ENCODE results near the gene FFAR2. TPM values are rescaled to one million over a fixed set of nuclear protein-coding genes. Genes with fewer than 3 reads are reported as not detected.

The FFAR2 gene
- total RNA-seq, 2 donors from 2014 or later = not detected

- no peaks in the 10 kb centered on the region for H3K27me3 Mint-ChIP-seq
- peak overlapping the region; percentile 81 for H3K27ac Mint-ChIP-seq
- H3K4me1 Mint-ChIP-seq = peaks cover 19% of the 10 kb centered on the region
- H3K36me3 Mint-ChIP-seq (ENCODE audit: low read depth) = no peaks in the 10 kb centered on the region
- peak overlapping the region; percentile 47 for H3K4me3 Mint-ChIP-seq
- peaks cover 7% of the 10 kb centered on the region for H3K9me3 Mint-ChIP-seq
- ATAC-seq (replicated peaks) = no peak
These were observed 12.2 kb upstream of the FFAR2 start for GRCh38 chr19:35435896-35436295.

GRCh38 chr19:35436477-35437405 is 11.3 kb upstream of the FFAR2 start:
- H3K4me3 Mint-ChIP-seq = peak overlapping the region; percentile 47
- no peaks in the 10 kb centered on the region for H3K36me3 Mint-ChIP-seq (ENCODE audit: low read depth)
- peaks cover 2% of the 10 kb centered on the region for H3K9me3 Mint-ChIP-seq
- peak overlapping the region; percentile 81 for H3K27ac Mint-ChIP-seq
- peak; percentile 98 for ATAC-seq (replicated peaks)
- H3K4me1 Mint-ChIP-seq = peaks cover 13% of the 10 kb centered on the region
- H3K27me3 Mint-ChIP-seq = no peaks in the 10 kb centered on the region

- H3K27ac Mint-ChIP-seq = no peak overlapping the region
- no peak overlapping the region for H3K4me3 Mint-ChIP-seq
- no peak for ATAC-seq (replicated peaks)
- H3K36me3 Mint-ChIP-seq (ENCODE audit: low read depth) = no peaks in the 10 kb centered on the region
- H3K4me1 Mint-ChIP-seq = peaks cover 11% of the 10 kb centered on the region
- no peaks in the 10 kb centered on the region for H3K9me3 Mint-ChIP-seq
- H3K27me3 Mint-ChIP-seq = no peaks in the 10 kb centered on the region
These were observed 10.6 kb upstream of the FFAR2 start for GRCh38 chr19:35437406-35437951.

GRCh38 chr19:35438096-35438495 is 10.0 kb upstream of the FFAR2 start:
- H3K9me3 Mint-ChIP-seq = no peaks in the 10 kb centered on the region
- no peak overlapping the region for H3K4me3 Mint-ChIP-seq
- no peak for ATAC-seq (replicated peaks)
- H3K27me3 Mint-ChIP-seq = no peaks in the 10 kb centered on the region
- H3K36me3 Mint-ChIP-seq (ENCODE audit: low read depth) = no peaks in the 10 kb centered on the region
- no peak overlapping the region for H3K27ac Mint-ChIP-seq
- peaks cover 11% of the 10 kb centered on the region for H3K4me1 Mint-ChIP-seq

- Mint-ChIP-seq H3K4me1 (peaks cover 11% of the 10 kb centered on the region), H3K36me3 (ENCODE audit: low read depth) (no peaks in the 10 kb centered on the region), H3K9me3 (no peaks in the 10 kb centered on the region), H3K27ac (no peak overlapping the region), H3K27me3 (no peaks in the 10 kb centered on the region), H3K4me3 (no peak overlapping the region)
- ATAC-seq (replicated peaks) = no peak
These were observed 9.5 kb upstream of the FFAR2 start for GRCh38 chr19:35438527-35438926.

GRCh38 chr19:35439921-35440320 is 8.1 kb upstream of the FFAR2 start:
- Mint-ChIP-seq H3K4me3 (no peak overlapping the region), H3K27me3 (no peaks in the 10 kb centered on the region), H3K4me1 (peaks cover 15% of the 10 kb centered on the region), H3K9me3 (no peaks in the 10 kb centered on the region), H3K36me3 (ENCODE audit: low read depth) (no peaks in the 10 kb centered on the region), H3K27ac (no peak overlapping the region)
- ATAC-seq (replicated peaks) = no peak

- no peak overlapping the region for H3K4me3 Mint-ChIP-seq
- H3K27me3 Mint-ChIP-seq = no peaks in the 10 kb centered on the region
- H3K36me3 Mint-ChIP-seq (ENCODE audit: low read depth) = no peaks in the 10 kb centered on the region
- H3K9me3 Mint-ChIP-seq = no peaks in the 10 kb centered on the region
- no peak overlapping the region for H3K27ac Mint-ChIP-seq
- no peak for ATAC-seq (replicated peaks)
- H3K4me1 Mint-ChIP-seq = peaks cover 18% of the 10 kb centered on the region
These were observed 6.0 kb upstream of the FFAR2 start for GRCh38 chr19:35442091-35442490.

GRCh38 chr19:35444735-35445134 is 3.3 kb upstream of the FFAR2 start:
- ATAC-seq (replicated peaks) = no peak
- Mint-ChIP-seq H3K4me3 (no peak overlapping the region), H3K4me1 (peaks cover 19% of the 10 kb centered on the region), H3K9me3 (no peaks in the 10 kb centered on the region), H3K36me3 (ENCODE audit: low read depth) (no peaks in the 10 kb centered on the region), H3K27me3 (peaks cover 7% of the 10 kb centered on the region), H3K27ac (no peak overlapping the region)

- H3K4me1 Mint-ChIP-seq = peaks cover 28% of the 10 kb centered on the region
- H3K9me3 Mint-ChIP-seq = no peaks in the 10 kb centered on the region
- peak overlapping the region; percentile 40 for H3K4me3 Mint-ChIP-seq
- peaks cover 7% of the 10 kb centered on the region for H3K27me3 Mint-ChIP-seq
- peak; percentile 87 for ATAC-seq (replicated peaks)
- H3K36me3 Mint-ChIP-seq (ENCODE audit: low read depth) = no peaks in the 10 kb centered on the region
- peak overlapping the region; percentile 82 for H3K27ac Mint-ChIP-seq
These were observed 2.0 kb upstream of the FFAR2 start for GRCh38 chr19:35445826-35446593.

- ATAC-seq (replicated peaks) = no peak
- Mint-ChIP-seq H3K9me3 (no peaks in the 10 kb centered on the region), H3K27me3 (peaks cover 7% of the 10 kb centered on the region), H3K4me3 (no peak overlapping the region), H3K27ac (no peak overlapping the region), H3K36me3 (ENCODE audit: low read depth) (no peaks in the 10 kb centered on the region), H3K4me1 (peaks cover 47% of the 10 kb centered on the region)
These were observed 1.4 kb downstream of the FFAR2 start for GRCh38 chr19:35449359-35450043.

- H3K4me1 Mint-ChIP-seq = peaks cover 37% of the 10 kb centered on the region
- H3K4me3 Mint-ChIP-seq = peak overlapping the region; percentile 51
- H3K27ac Mint-ChIP-seq = peak overlapping the region; percentile 76
These were observed 3.5 kb downstream of the FFAR2 start for GRCh38 chr19:35451338-35452096.

GRCh38 chr19:35454663-35455062 is 6.6 kb downstream of the FFAR2 start:
- no peak overlapping the region for H3K4me3 Mint-ChIP-seq
- no peak overlapping the region for H3K27ac Mint-ChIP-seq
- ATAC-seq (replicated peaks) = no peak
- no peaks in the 10 kb centered on the region for H3K27me3 Mint-ChIP-seq
- no peaks in the 10 kb centered on the region for H3K9me3 Mint-ChIP-seq
- H3K36me3 Mint-ChIP-seq (ENCODE audit: low read depth) = no peaks in the 10 kb centered on the region
- H3K4me1 Mint-ChIP-seq = peaks cover 47% of the 10 kb centered on the region

More at GRCh38 chr19:35451338-35452096, 3.5 kb downstream of the FFAR2 start:
- peak; percentile 98 for ATAC-seq (replicated peaks)
- Mint-ChIP-seq H3K36me3 (ENCODE audit: low read depth) (no peaks in the 10 kb centered on the region), H3K9me3 (no peaks in the 10 kb centered on the region), H3K27me3 (peaks cover 7% of the 10 kb centered on the region)

GRCh38 chr19:35455616-35456201 is 7.7 kb downstream of the FFAR2 start:
- no peak overlapping the region for H3K4me3 Mint-ChIP-seq
- peaks cover 43% of the 10 kb centered on the region for H3K4me1 Mint-ChIP-seq
- ATAC-seq (replicated peaks) = no peak
- no peaks in the 10 kb centered on the region for H3K36me3 Mint-ChIP-seq (ENCODE audit: low read depth)
- no peaks in the 10 kb centered on the region for H3K9me3 Mint-ChIP-seq
- H3K27ac Mint-ChIP-seq = no peak overlapping the region
- no peaks in the 10 kb centered on the region for H3K27me3 Mint-ChIP-seq
